Caco-2 (cell line): ENCODE data around the gene ST6GAL2. TPM values are rescaled to one million over a fixed set of nuclear protein-coding genes. Genes with fewer than 3 reads are reported as not detected.

ENCODE experiments used
- BruUV-seq: library from RNA; stranded (reverse); fragments of 400-500 nt; replicated peaks from 2 replicates; lab custom pipeline; 2021; lab: Mats Ljungman, UMichigan
- CTCF ChIA-PET: fragments of 300-600 bp; sonication (Branson Sonifier 250); formaldehyde crosslinking; loops from one replicate; lab custom pipeline; 2022; ENCODE audit warnings: antibody characterized with exemption; lab: Charles Lee
- POLR2A ChIA-PET: fragments of 300-600 bp; sonication (Branson Sonifier 250); formaldehyde crosslinking; loops from one replicate; lab custom pipeline; 2022; ENCODE audit warnings: antibody characterized with exemption; lab: Charles Lee
- DNase-seq, 2 experiments: peaks; one replicate each; pipeline versions ENCODE4 v3.0.0 to v3.0.0-alpha.2; 2020 to 2022
- H3K27me3 ChIP-seq: replicated peaks from 2 replicates; pipeline ENCODE4 v1.6.0; 2011; ENCODE audit warnings: low read length; ENCODE audit not compliant: control insufficient read depth, insufficient read depth
- H3K36me3 ChIP-seq: 2 replicates; pipeline ENCODE4 v1.5.1; 2011; ENCODE audit warnings: low read length; ENCODE audit not compliant: control insufficient read depth, insufficient read depth
- H3K4me1 ChIP-seq: fragments of 250-450 bp; sonication (Bioruptor Pico); 2 replicates; pipeline ENCODE4 v1.5.1; 2020; ENCODE audit warnings: mild to moderate bottlenecking
- H3K4me3 ChIP-seq: 2 replicates; pipeline ENCODE4 v1.5.1; 2011; ENCODE audit warnings: low read depth, mild to moderate bottlenecking, control low read depth, low read length
- H3K9me3 ChIP-seq: fragments of 250-450 bp; sonication (Bioruptor Pico); 2 replicates; pipeline ENCODE4 v1.5.1; 2020; ENCODE audit warnings: mild to moderate bottlenecking, moderate library complexity
- H3K27ac Mint-ChIP-seq: one replicate; pipeline ENCODE4 v1.8.0; 2022; ENCODE audit warnings: mixed read lengths; ENCODE audit not compliant: unreplicated experiment
- H3K27me3 Mint-ChIP-seq: one replicate; pipeline ENCODE4 v1.8.0; 2022; ENCODE audit warnings: mixed read lengths; ENCODE audit not compliant: insufficient read depth, unreplicated experiment
- H3K36me3 Mint-ChIP-seq: one replicate; pipeline ENCODE4 v1.8.0; 2022; ENCODE audit warnings: mild to moderate bottlenecking, mixed read lengths; ENCODE audit not compliant: insufficient read depth, unreplicated experiment
- H3K4me1 Mint-ChIP-seq: one replicate; pipeline ENCODE4 v1.8.0; 2022; ENCODE audit warnings: low read depth, mixed read lengths; ENCODE audit not compliant: unreplicated experiment
- H3K4me3 Mint-ChIP-seq: one replicate; pipeline ENCODE4 v1.8.0; 2022; ENCODE audit warnings: mild to moderate bottlenecking, moderate library complexity, mixed read lengths; ENCODE audit not compliant: unreplicated experiment
- H3K9me3 Mint-ChIP-seq: one replicate; pipeline ENCODE4 v1.8.0; 2022; ENCODE audit warnings: mixed read lengths; ENCODE audit not compliant: unreplicated experiment
- CTCF ChIP-seq, 2 experiments: fragments of 200-600 bp in 1 of 2; IDR thresholded peaks; 1 replicate in 1 of 2; 2 replicates in 1 of 2; pipeline versions ENCODE4 v1.5.1 to v1.8.0; 2011 to 2022; ENCODE audit warnings: antibody characterized with exemption in 1 of 2, control low read depth in 1 of 2, inconsistent platforms in 1 of 2, low read depth in 1 of 2, low read length in 1 of 2, mild to moderate bottlenecking in 1 of 2, moderate library complexity in 1 of 2; ENCODE audit not compliant: insufficient read depth in 1 of 2, severe bottlenecking in 1 of 2, unreplicated experiment in 1 of 2
- intact Hi-C: fragments of 100-400 bp; cut with micrococcal nuclease; formaldehyde crosslinking; loops from one replicate; pipeline ENCODE4 v1.10.0; 2022; ENCODE audit not compliant: unreplicated experiment
- total RNA-seq: library from RNA; stranded (reverse); gene quantifications from 2 replicates; pipeline ENCODE4 v1.2.3, GENCODE V29; 2022

ST6GAL2 gene
- total RNA-seq, 1 experiment from 2014 or later: not detected

- POLR2A ChIA-PET: no interaction called here
- no TSS peak for BruUV-seq
- CTCF ChIA-PET: no interaction called here
- Mint-ChIP-seq H3K4me1 (no peaks in the 10 kb centered on the region), H3K4me3 (no peak overlapping the region), H3K27me3 (peaks cover 13% of the 10 kb centered on the region), H3K27ac (no peak overlapping the region), H3K9me3 (no peaks in the 10 kb centered on the region), H3K36me3 (no peaks in the 10 kb centered on the region)
- H3K36me3 ChIP-seq: no peaks in the 10 kb centered on the region
- no peaks in the 10 kb centered on the region for H3K4me1 ChIP-seq
- no peaks in the 10 kb centered on the region for H3K27me3 ChIP-seq
- no peaks in the 10 kb centered on the region for H3K9me3 ChIP-seq
- DNase-seq: no peak
- TF ChIP-seq CTCF (IDR thresholded peaks at IDR 0.05; ENCODE audit: insufficient read depth in 1 of 2, low read depth in 1 of 2, low read length in 1 of 2, severe bottlenecking in 1 of 2, unreplicated experiment in 1 of 2): no peak
- intact Hi-C loops: no loop called here
- no peak overlapping the region for H3K4me3 ChIP-seq
These were observed 103.3 kb downstream of the ST6GAL2 start for GRCh38 chr2:106782681-106783080.

GRCh38 chr2:106781196-106781595 is 104.8 kb downstream of the ST6GAL2 start:
- H3K27me3 Mint-ChIP-seq: peaks cover 13% of the 10 kb centered on the region
- H3K27me3 ChIP-seq: no peaks in the 10 kb centered on the region
- intact Hi-C loops: no loop called here
- ChIA-PET CTCF (no interaction called here), POLR2A (no interaction called here)
- no TSS peak for BruUV-seq
- DNase-seq: no peak
- H3K4me3 Mint-ChIP-seq: no peak overlapping the region
- no peak for TF ChIP-seq CTCF (IDR thresholded peaks at IDR 0.05; ENCODE audit: insufficient read depth in 1 of 2, low read depth in 1 of 2, low read length in 1 of 2, severe bottlenecking in 1 of 2, unreplicated experiment in 1 of 2)
- no peaks in the 10 kb centered on the region for H3K36me3 Mint-ChIP-seq
- H3K4me1 ChIP-seq: no peaks in the 10 kb centered on the region
- H3K9me3 Mint-ChIP-seq: no peaks in the 10 kb centered on the region
- H3K9me3 ChIP-seq: no peaks in the 10 kb centered on the region
- no peak overlapping the region for H3K4me3 ChIP-seq
- H3K27ac Mint-ChIP-seq: no peak overlapping the region
- H3K4me1 Mint-ChIP-seq: no peaks in the 10 kb centered on the region
- H3K36me3 ChIP-seq: no peaks in the 10 kb centered on the region

- intact Hi-C loops: no loop called here
- DNase-seq: no peak
- no peak for TF ChIP-seq CTCF (IDR thresholded peaks at IDR 0.05; ENCODE audit: insufficient read depth in 1 of 2, low read depth in 1 of 2, low read length in 1 of 2, severe bottlenecking in 1 of 2, unreplicated experiment in 1 of 2)
- Histone ChIP-seq H3K4me1 (no peaks in the 10 kb centered on the region), H3K36me3 (no peaks in the 10 kb centered on the region), H3K4me3 (no peak overlapping the region), H3K9me3 (no peaks in the 10 kb centered on the region), H3K27me3 (no peaks in the 10 kb centered on the region; the same call in 1 of the 2 replicates)
- no peak overlapping the region for H3K4me3 Mint-ChIP-seq
- CTCF ChIA-PET: no interaction called here
- H3K9me3 Mint-ChIP-seq: no peaks in the 10 kb centered on the region
- POLR2A ChIA-PET: no interaction called here
- peaks cover 5% of the 10 kb centered on the region for H3K27me3 Mint-ChIP-seq
- H3K36me3 Mint-ChIP-seq: no peaks in the 10 kb centered on the region
- no peak overlapping the region for H3K27ac Mint-ChIP-seq
- H3K4me1 Mint-ChIP-seq: no peaks in the 10 kb centered on the region
- BruUV-seq: no TSS peak
These were observed 114.2 kb downstream of the ST6GAL2 start for GRCh38 chr2:106771811-106772210.
